ENCODE data around the gene GMPR. TPM values are rescaled to one million over a fixed set of nuclear protein-coding genes. Genes with fewer than 3 reads are reported as not detected.
A peak's percentile ranks its signal among the peaks of the same experiment; 100 is the strongest.

The GMPR gene
- total RNA-seq, 1 experiment from 2014 or later: 8.9 TPM

GRCh38 chr6:16301511-16301910 lies 63.1 kb downstream of the GMPR start:
- DNase-seq (ENCODE audit: low spot score): no peak

DNA sequence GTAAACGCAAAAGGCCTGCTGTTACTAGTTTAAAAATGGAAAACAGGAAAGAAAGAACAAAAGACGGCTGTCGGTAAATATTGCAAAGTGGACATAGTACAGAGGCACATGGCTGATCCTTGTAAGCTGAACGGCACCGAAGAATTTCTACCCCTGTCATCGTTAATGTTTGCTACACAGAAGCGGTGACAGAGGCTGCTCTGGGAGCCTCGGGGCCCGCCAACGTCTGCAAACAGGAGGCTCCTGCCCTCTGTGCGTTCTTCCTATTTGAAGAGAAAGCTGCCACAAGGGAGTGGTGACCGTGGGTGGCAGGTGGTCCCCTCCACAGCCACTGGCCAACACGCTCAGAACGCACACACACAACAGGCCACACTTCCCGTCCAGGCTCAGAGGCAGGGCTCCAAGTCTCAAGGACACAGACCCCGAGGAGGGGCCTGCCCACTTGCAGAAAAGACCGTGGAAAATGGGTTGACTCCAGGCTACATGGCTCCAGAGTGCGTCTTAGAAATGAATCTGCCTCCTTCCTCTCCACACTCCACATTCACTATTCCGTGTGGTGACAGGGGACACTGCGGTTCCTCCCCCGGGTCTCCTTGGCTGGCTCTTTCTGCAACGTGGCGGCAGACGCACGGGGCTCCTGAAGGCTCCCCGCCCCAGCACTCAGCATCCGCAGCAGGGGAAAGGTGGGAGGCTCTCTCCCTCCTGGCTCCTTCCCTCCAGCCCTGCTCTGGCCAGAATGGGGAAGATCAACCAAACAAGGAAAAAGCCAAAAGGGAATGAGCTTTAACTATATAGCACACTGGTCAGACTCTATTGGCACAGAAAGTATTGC lies 64.5 kb downstream of the GMPR start:
- DNase-seq (ENCODE audit: low spot score): no peak

DNA sequence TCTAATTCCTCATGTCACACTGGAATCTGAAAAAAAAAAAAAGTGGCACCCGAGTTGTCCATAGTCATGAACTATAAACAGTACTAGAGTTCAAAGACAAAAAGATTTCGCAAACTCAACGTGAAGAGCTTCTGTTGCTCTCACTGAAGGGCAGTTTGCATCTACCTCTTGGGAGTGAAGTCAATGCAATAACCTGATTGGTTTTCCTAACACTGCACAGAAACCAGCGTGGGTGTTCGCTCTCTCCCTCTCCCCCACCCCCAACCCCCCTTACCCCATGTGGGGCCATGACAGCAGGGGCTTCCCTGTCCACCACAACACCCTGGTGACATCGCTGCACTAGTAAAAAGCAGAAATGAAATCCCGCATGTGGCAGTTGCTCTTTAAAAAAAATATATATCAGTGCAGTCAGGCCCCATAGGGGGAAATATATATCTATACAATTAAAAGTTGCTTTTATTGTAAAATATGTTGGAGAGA lies 66.9 kb downstream of the GMPR start:
- no peak for DNase-seq (ENCODE audit: low spot score)

GRCh38 chr6:16305788-16306187 lies 67.4 kb downstream of the GMPR start:
- DNase-seq (ENCODE audit: low spot score): no peak

DNA sequence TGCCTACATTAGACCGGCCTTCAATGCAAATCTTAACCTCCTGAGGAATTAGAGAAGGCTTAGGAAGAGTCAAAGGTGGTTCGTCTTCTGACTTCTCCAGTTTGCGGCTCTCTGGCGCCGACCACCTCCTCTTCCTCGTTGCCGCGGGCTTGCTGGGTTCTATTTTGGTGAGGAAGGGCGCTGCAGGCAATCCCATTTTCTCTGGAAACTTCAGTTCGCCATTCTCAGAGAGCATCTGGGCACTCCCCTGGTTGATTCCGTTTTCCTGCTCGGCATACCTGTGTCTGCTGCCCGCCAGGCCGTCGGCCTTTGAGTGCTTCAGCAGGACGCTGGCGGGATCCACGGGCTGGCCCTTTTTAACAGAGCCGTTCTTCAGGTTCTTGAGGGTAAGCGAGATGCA lies 67.9 kb downstream of the GMPR start:
- DNase-seq (ENCODE audit: low spot score): no peak

GRCh38 chr6:16311763-16312162 lies 73.4 kb downstream of the GMPR start:
- no peak for DNase-seq (ENCODE audit: low spot score)

GRCh38 chr6:16313732-16314131 lies 75.3 kb downstream of the GMPR start:
- no peak for DNase-seq (ENCODE audit: low spot score)

DNA sequence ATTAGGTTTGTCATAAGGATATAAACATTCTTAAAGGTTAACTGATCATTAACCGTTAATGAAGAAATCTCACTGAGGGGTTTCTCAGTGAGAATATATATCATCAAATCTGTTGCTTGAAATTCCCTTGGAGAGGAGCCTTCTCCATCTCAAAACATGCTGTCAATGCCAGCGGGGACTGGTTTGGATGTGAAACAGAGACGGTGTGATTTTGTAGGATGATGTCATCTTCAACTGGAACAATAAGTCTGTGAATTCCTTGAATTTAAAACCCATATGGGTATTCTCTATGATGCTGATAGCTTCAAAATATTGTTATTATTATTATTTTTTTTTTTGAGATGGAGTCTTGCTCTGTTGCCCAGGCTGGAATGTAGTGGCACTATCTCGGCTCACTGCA lies 75.9 kb downstream of the GMPR start:
- no peak for DNase-seq (ENCODE audit: low spot score)

GRCh38 chr6:16316741-16317251 lies 78.4 kb downstream of the GMPR start:
- DNase-seq (ENCODE audit: low spot score): peak; percentile 48

DNA sequence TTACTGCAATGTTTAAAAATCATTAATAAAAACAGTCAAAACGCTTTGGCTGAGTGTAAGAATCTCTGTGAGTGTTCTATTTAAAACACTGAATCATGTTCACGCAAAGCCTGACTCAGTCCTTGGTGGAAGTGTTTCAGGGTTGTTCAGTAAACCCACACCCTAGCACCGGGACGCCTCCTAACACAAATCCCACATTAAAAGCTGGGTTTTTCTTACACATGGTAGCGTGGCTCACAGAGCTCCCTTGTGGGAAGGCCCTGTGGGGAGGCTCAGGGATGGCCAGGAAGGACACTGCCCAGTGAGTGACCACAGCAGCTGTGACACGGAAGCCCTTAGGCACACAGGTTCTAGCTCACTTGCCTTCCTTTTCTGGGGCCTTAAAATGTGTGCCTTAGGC lies 80.2 kb downstream of the GMPR start:
- no peak for DNase-seq (ENCODE audit: low spot score)

DNA sequence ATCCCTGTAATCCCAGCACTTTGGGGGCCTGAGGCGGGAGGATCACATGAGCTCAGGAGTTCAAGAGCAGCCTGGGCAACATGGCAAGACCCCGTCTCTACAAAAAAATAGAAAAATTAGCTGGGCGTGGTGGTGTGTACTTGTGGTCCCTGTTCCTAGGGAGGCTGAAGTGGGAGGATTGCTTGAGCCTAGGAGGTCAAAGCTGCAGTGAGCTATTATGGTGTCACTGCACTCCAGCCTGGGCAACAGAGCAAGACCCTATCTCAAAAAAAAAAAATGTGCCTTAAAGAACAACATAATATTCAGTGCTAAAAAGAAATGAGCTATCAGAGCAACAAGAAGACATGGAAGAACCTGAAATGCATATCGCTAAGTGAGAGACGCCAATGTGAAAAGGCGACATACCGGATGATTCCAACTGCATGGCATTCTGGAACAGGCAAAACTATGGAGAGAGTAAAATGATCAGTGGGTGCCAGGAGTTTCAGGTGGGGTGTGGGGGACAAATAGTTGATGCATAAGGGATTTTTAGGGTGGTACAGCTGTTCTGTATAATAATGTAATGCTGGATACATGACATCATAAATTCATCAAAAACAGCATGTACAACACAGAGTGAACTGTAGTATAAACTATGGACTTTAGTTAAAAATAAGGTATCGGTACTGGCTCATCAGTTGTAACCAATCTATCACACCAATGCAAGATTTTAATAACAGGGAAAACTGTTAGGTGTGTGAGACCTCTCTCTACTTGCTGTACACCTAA lies 80.8 kb downstream of the GMPR start:
- no peak for DNase-seq (ENCODE audit: low spot score)

DNA sequence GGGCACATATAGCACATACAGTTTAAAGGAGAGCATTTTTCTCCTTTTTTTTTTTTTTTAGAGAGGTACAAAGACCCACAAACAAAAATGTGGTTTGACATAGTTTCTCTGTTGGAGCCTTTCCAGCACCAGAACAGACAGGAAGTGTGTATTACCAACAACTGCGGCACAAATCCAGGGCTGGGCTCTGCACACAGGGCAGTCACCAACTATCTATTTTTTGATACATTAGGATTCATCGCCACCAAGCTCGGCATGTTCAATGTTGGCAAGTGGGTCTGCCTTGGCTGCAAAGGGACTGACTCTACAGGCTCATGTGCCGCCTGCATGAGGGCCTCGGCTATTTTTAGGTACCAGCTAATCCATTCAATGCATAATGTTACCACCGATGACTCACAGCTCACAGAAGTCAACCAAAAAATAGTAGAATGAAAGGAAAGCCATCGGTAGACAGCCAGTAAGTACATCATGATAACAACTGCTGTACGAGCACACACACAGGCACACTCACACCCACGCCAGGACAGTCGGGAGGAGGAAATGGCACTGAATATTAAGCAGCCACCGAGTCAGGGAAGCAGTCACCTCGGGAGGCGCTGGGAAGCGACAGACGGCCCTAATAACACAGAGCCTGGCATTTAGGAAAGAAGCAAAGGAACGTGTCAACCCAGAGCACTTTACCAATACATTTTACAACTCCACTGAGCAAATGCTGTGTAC lies 81.6 kb downstream of the GMPR start:
- DNase-seq (ENCODE audit: low spot score): peak; percentile 93

DNA sequence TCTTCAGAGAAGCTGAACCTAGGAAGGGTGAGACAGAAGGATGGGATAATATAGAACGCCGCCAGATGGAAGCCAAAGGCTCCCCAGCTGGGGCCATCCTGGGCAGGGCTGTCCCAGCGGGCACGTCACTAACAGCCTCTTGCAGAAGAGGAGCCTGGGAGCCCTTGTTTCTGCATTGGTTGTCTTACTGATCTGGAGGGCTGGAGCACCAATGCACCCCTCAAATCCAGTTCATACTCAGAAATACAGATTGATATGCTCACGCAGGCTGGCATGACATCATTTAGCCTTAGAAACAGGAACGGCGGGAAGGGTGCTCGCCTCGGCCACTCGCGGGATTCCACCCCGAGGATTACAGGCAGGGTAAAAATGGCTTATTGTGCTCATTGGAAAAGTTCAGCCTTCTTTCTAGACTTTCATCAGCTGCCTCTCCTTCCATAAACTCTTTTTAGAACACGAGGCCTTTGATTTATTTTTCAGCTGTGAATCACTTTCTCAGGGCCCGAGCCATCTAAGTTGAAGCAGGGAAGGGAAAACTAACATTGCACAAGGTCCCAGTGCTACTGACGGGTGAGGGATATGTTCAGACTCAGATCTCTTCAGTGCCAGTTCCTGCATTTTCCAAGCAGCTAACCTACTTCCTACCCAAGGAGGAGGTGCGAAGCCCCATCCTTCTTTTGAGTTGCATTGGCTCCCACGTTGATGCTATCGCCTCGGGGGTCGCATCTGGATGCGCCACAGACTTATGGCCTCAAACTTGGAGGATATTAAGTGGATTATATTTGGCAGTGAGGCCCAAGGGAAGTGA lies 82.3 kb downstream of the GMPR start:
- DNase-seq (ENCODE audit: low spot score): no peak

DNA sequence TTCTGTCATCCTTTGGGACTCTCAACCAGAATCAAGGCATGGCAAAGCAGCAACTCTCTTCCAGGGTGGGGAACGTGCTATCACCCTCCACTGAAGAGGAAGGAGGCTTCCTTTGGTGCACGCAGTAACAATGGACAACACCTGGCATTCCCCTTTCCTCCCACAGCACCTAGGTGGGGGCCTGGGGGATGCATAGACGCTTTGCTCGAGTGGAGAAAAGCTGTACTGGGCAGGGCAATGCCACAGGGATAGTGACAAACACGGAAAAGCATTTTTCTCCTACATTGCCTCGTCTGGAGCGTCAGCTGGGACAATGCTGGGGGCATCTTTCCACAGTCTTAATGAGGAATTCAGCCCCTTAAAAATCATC lies 82.9 kb downstream of the GMPR start:
- no peak for DNase-seq (ENCODE audit: low spot score)

DNA sequence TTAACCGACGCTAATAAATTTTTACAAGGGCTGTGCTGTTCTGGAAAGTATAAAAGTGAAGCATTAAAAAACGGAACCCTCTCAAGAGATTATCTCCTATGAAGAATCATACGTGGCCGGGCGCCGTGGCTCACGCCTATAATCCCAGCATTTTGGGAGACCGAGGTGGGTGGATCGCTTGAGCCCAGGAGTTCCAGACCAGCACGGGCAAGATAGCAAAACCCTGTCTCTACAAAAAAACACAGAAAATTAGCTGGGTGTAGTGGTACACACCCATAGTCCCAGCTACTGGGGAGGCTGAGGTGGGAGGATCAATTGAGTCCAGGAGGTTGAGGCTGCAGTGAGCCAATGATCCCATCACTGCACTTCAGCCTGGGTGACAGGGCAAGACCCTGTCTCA lies 83.4 kb downstream of the GMPR start:
- no peak for DNase-seq (ENCODE audit: low spot score)

GRCh38 chr6:16322666-16323312 lies 84.4 kb downstream of the GMPR start:
- peak; percentile 80 for DNase-seq (ENCODE audit: low spot score)

DNA sequence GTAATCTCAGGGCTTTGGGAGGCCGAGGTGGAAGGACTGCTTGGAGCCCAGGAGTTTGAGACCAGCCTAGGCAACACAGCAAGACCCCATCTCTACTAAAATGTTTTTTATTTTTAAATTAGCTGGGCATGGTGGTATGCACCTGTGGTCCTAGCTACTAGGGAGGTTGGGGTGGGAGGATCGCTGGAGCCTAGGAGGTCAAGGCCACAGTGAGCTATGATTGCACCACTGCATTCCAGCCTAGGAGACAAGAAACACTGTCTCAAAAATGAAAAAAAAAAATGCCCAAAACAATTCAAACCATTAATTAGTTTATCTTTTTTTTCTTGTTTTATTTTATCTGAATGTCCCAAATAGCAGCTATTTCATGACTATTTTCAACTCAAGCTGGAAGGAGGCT lies 85.8 kb downstream of the GMPR start:
- DNase-seq (ENCODE audit: low spot score): no peak

DNA sequence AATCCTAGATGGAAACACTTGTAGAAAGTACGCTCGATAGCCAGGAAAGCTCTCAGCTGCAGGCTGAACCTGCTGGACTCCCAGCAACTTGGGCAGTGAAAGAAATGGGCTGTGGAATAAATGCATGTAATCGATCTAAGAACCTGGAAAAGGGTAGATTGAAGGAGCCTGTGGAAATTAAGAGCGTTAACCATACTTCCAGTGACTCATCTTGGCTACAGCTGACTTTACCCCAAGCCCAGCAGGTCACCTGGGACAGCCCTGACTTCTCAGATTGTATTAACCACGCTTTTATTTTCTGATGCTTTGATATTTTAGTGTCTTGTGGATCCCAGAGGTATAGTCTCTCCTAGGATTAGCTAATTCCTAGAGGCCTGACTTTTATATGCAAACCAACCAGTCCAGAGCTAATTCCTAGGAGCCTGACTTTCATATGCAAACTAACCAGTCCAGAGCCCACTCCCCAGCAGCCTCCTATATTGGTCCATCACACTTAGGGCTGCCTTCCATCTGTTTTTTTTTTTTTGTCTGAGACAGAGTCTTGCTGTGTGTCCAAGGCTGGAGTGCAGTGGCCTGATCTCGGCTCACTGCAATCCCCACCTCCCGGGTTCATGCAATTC lies 86.3 kb downstream of the GMPR start:
- no peak for DNase-seq (ENCODE audit: low spot score)

DNA sequence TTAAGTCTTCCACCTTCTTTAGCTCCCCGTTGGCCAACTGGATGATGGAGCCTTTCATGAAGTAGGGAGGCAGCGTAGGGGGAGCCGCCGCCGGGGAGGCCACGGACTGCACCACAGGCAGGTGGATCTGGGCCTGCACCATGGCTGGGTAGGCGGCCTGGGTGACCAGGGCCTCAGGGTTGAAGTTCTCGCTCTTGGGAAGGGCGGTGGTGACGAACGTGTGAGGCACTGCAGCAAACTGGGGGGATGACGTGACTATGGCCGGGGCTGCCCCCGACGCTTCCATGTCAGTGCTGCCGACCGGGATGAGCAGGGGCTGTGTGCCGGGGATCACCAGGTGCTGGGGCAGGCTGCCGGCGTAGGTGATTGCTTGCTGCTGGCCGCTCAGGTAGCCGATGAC lies 88.1 kb downstream of the GMPR start:
- no peak for DNase-seq (ENCODE audit: low spot score)

DNA sequence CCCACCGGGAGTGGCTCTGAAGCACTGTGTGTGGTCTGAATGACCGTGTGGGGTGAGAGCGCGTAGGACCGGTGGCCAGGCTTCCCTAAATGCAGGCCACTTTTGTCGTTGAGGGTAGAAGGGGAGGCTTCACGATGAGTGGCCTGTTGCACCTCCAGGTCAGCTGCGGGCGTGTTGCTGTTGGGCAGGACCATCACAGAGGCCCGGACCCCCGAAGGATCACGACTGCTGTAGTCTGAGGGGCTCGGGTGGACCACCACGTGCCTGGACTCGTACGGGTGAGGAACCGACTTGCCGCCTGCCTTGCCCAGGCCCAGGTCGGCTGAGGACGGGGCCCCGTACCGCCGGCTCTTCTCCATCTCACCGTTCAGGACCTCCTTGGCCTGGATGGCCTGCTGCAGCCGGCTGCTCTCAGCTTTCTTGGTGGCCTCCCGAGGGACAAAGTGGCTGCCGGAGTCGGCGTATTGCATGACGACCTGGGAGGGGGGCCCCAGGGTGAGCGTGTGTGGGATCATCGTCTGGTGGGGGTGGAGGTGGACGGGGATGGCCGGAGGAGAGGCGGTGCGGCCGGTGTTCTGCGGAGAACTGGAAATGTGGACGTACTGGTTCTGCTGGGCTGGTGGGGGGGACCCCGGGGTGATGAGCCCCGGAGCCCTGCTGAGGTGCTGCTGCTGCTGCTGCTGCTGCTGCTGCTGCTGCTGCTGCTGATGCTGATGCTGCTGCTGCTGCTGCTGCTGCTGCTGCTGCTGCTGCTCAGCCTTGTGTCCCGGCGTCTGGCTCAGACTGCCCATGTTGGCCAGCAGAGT lies 88.8 kb downstream of the GMPR start:
- no peak for DNase-seq (ENCODE audit: low spot score)

Data from H4 (cell line).